Trophoblast cell (in vitro differentiated cells and primary cell): ENCODE results near the gene P2RY8.
"Not testable (repeated sequence)": the region's sequence is repeated elsewhere in the genome, so short reads cannot be mapped to it uniquely, and the experiment has no call there.

Source experiments
- DNase-seq, 2 donors: peaks; one replicate each; pipeline ENCODE4 v3.0.0-alpha.2; 2016
- H2AFZ ChIP-seq: 2 replicates; pipeline ENCODE4 v1.6.1; 2013; ENCODE audit warnings: low read length, moderate library complexity, mild to moderate bottlenecking; ENCODE audit not compliant: insufficient read depth, poor library complexity
- H2AK5ac ChIP-seq: 2 replicates; pipeline ENCODE4 v1.6.1; 2013; ENCODE audit warnings: mild to moderate bottlenecking, low read length
- H2BK120ac ChIP-seq: 2 replicates; pipeline ENCODE4 v1.6.1; 2013; ENCODE audit warnings: low read length, mild to moderate bottlenecking, moderate library complexity; ENCODE audit not compliant: insufficient read depth, poor library complexity
- H2BK12ac ChIP-seq: 2 replicates; pipeline ENCODE4 v1.6.1; 2013; ENCODE audit warnings: mild to moderate bottlenecking, low read length, moderate library complexity
- H2BK5ac ChIP-seq: 2 replicates; pipeline ENCODE4 v1.6.1; 2013; ENCODE audit warnings: low read length, low read depth, moderate library complexity, mild to moderate bottlenecking; ENCODE audit not compliant: poor library complexity
- H3K14ac ChIP-seq: 2 replicates; pipeline ENCODE4 v1.6.1; 2013; ENCODE audit warnings: mild to moderate bottlenecking, low read length
- H3K18ac ChIP-seq: 2 replicates; pipeline ENCODE4 v1.6.1; 2013; ENCODE audit warnings: mild to moderate bottlenecking, low read length
- H3K23ac ChIP-seq: 2 replicates; pipeline ENCODE4 v1.6.1; 2013; ENCODE audit warnings: low read length
- H3K27ac ChIP-seq: 2 replicates; pipeline ENCODE4 v1.5.1; 2013; ENCODE audit warnings: low read depth, mild to moderate bottlenecking, inconsistent platforms, low read length, moderate library complexity
- H3K27me3 ChIP-seq: 2 replicates; pipeline ENCODE4 v1.6.1; 2013; ENCODE audit warnings: inconsistent platforms, mild to moderate bottlenecking, low read length, moderate library complexity; ENCODE audit not compliant: insufficient read depth
- H3K36me3 ChIP-seq, 2 experiments: 1 replicate in 1 of 2; 2 replicates in 1 of 2; pipeline ENCODE4 v1.6.1; 2013; ENCODE audit warnings: low read length in 2 of 2, mild to moderate bottlenecking in 2 of 2, moderate library complexity in 1 of 2; ENCODE audit not compliant: insufficient read depth in 2 of 2, control insufficient read depth in 1 of 2
- H3K4ac ChIP-seq: 2 replicates; pipeline ENCODE4 v1.6.1; 2013; ENCODE audit warnings: low read depth, mild to moderate bottlenecking, low read length, moderate library complexity
- H3K4me1 ChIP-seq, 2 experiments: 1 replicate in 1 of 2; 2 replicates in 1 of 2; pipeline ENCODE4 v1.6.1; 2013; ENCODE audit warnings: low read length in 2 of 2, mild to moderate bottlenecking in 2 of 2, moderate library complexity in 1 of 2; ENCODE audit not compliant: insufficient read depth in 2 of 2, control insufficient read depth in 1 of 2
- H3K4me2 ChIP-seq: 2 replicates; pipeline ENCODE4 v1.6.1; 2013; ENCODE audit warnings: inconsistent platforms, mild to moderate bottlenecking, low read length, moderate library complexity
- H3K4me3 ChIP-seq: 2 replicates; pipeline ENCODE4 v1.5.1; 2013; ENCODE audit warnings: mild to moderate bottlenecking, low read depth, low read length, inconsistent platforms
- H3K79me1 ChIP-seq: one replicate; pipeline ENCODE4 v1.6.1; 2013; ENCODE audit warnings: low read length
- H3K79me2 ChIP-seq: 2 replicates; pipeline ENCODE4 v1.6.1; 2013; ENCODE audit warnings: low read length, mild to moderate bottlenecking; ENCODE audit not compliant: control insufficient read depth, insufficient read depth, poor library complexity
- H3K9ac ChIP-seq: 2 replicates; pipeline ENCODE4 v1.6.1; 2013; ENCODE audit warnings: mild to moderate bottlenecking, low read length
- H3K9me3 ChIP-seq: 2 replicates; pipeline ENCODE4 v1.6.1; 2013; ENCODE audit warnings: low read depth, mild to moderate bottlenecking, control low read depth, inconsistent platforms, low read length; ENCODE audit not compliant: insufficient read depth
- H4K12ac ChIP-seq: 2 replicates; pipeline ENCODE4 v1.6.1; 2013; ENCODE audit warnings: low read depth, mild to moderate bottlenecking, low read length, moderate library complexity
- H4K8ac ChIP-seq: 2 replicates; pipeline ENCODE4 v1.6.1; 2013; ENCODE audit warnings: low read depth, mild to moderate bottlenecking, low read length, moderate library complexity
- H4K91ac ChIP-seq: one replicate; pipeline ENCODE4 v1.6.1; 2013; ENCODE audit warnings: low read depth, mild to moderate bottlenecking, low read length, moderate library complexity
- WGBS: extraction: QIAGEN DNeasy Blood & Tissue Kit; methylation state at CpG from one replicate; pipeline ENCODE4 v1.1.7; 2013; ENCODE audit warnings: missing lambda C conversion rate; ENCODE audit not compliant: insufficient read length, insufficient coverage; ENCODE audit errors: extremely low coverage; 5-methylcytosine and 5-hydroxymethylcytosine counted together

The P2RY8 gene

GRCh38 chrX:1485033-1485432 lies 52.0 kb downstream of the P2RY8 start:
- Histone ChIP-seq H3K36me3 (no peaks in the 10 kb centered on the region), H2AFZ (no peak overlapping the region), H3K9ac (no peak overlapping the region), H3K23ac (no peak overlapping the region), H3K79me2 (no peaks in the 10 kb centered on the region), H3K18ac (no peak overlapping the region), H4K12ac (no peak overlapping the region), H3K4me3 (no peak overlapping the region), H3K27me3 (no peaks in the 10 kb centered on the region), H4K8ac (no peak overlapping the region), H3K14ac (no peak overlapping the region), H2BK5ac (no peak overlapping the region), H3K9me3 (no peaks in the 10 kb centered on the region), H3K27ac (no peak overlapping the region), H2BK120ac (no peak overlapping the region), H3K79me1 (peaks cover 2% of the 10 kb centered on the region), H3K4ac (no peak overlapping the region), H3K4me1 (peaks cover 8 to 10% of the 10 kb centered on the region in 2 experiments), H2AK5ac (no peak overlapping the region), H3K4me2 (no peak overlapping the region), H4K91ac (no peak overlapping the region), H2BK12ac (no peak overlapping the region)
- WGBS = no CpG with 5 or more reads among the region's 9 CpGs
- DNase-seq = no peak

GRCh38 chrX:1484638-1485019 lies 52.4 kb downstream of the P2RY8 start:
- no peak overlapping the region for H3K27ac ChIP-seq

GRCh38 chrX:1483843-1484637 lies 52.9 kb downstream of the P2RY8 start:
- WGBS = no CpG with 5 or more reads among the region's 15 CpGs
- Histone ChIP-seq H3K14ac (no peak overlapping the region), H4K12ac (no peak overlapping the region), H3K27ac (no peak overlapping the region), H2AK5ac (no peak overlapping the region), H3K79me1 (peaks cover 2% of the 10 kb centered on the region), H3K9ac (no peak overlapping the region), H3K18ac (no peak overlapping the region), H3K9me3 (no peaks in the 10 kb centered on the region), H2BK120ac (no peak overlapping the region), H3K4me2 (no peak overlapping the region), H2AFZ (no peak overlapping the region), H2BK12ac (no peak overlapping the region), H3K36me3 (no peaks in the 10 kb centered on the region), H3K23ac (no peak overlapping the region), H3K27me3 (no peaks in the 10 kb centered on the region), H4K8ac (no peak overlapping the region), H3K4me3 (no peak overlapping the region), H3K79me2 (no peaks in the 10 kb centered on the region), H2BK5ac (no peak overlapping the region), H4K91ac (no peak overlapping the region), H3K4ac (no peak overlapping the region), H3K4me1 (peaks cover 8 to 10% of the 10 kb centered on the region in 2 experiments)
- no peak for DNase-seq

More at GRCh38 chrX:1484638-1485019, 52.4 kb downstream of the P2RY8 start:
- no peak overlapping the region for H2BK5ac ChIP-seq
- no CpG with 5 or more reads among the region's 5 CpGs for WGBS
- H3K23ac ChIP-seq = no peak overlapping the region
- H3K36me3 ChIP-seq = no peaks in the 10 kb centered on the region
- H3K4ac ChIP-seq = no peak overlapping the region
- H3K27me3 ChIP-seq = no peaks in the 10 kb centered on the region
- no peak overlapping the region for H3K18ac ChIP-seq
- H3K4me2 ChIP-seq = no peak overlapping the region
- no peak for DNase-seq
- H2AFZ ChIP-seq = no peak overlapping the region
- no peak overlapping the region for H4K12ac ChIP-seq
- no peak overlapping the region for H2BK120ac ChIP-seq
- H2BK12ac ChIP-seq = no peak overlapping the region
- H3K9ac ChIP-seq = no peak overlapping the region
- H3K14ac ChIP-seq = no peak overlapping the region
- peaks cover 2% of the 10 kb centered on the region for H3K79me1 ChIP-seq
- H2AK5ac ChIP-seq = no peak overlapping the region
- H3K9me3 ChIP-seq = no peaks in the 10 kb centered on the region
- H4K91ac ChIP-seq = no peak overlapping the region
- H3K79me2 ChIP-seq = no peaks in the 10 kb centered on the region
- H3K4me3 ChIP-seq = no peak overlapping the region
- H3K4me1 ChIP-seq = peaks cover 8 to 10% of the 10 kb centered on the region in 2 experiments
- no peak overlapping the region for H4K8ac ChIP-seq

GRCh38 chrX:1482530-1482928 lies 54.5 kb downstream of the P2RY8 start:
- not testable (repeated sequence) for DNase-seq, H2BK5ac ChIP-seq, H4K12ac ChIP-seq, H3K4me3 ChIP-seq, H3K4me1 ChIP-seq, H4K91ac ChIP-seq, H2BK12ac ChIP-seq, H2BK120ac ChIP-seq, H3K4ac ChIP-seq, H3K79me1 ChIP-seq, H2AFZ ChIP-seq, H3K9me3 ChIP-seq, H3K27me3 ChIP-seq, H3K79me2 ChIP-seq, H3K18ac ChIP-seq, H4K8ac ChIP-seq, H2AK5ac ChIP-seq, H3K4me2 ChIP-seq, H3K14ac ChIP-seq, H3K9ac ChIP-seq, H3K27ac ChIP-seq, H3K23ac ChIP-seq, H3K36me3 ChIP-seq
- WGBS = no CpG with 5 or more reads among the region's 2 CpGs
